H7 (cell line): ENCODE data around the gene TNFRSF8. TPM values are rescaled to one million over a fixed set of nuclear protein-coding genes. Genes with fewer than 3 reads are reported as not detected.

Experiments
- DNase-seq: peaks from one replicate; pipeline ENCODE4 v3.0.0; 2012
- H3K27me3 ChIP-seq: 2 replicates; pipeline ENCODE4 v1.6.0; 2011; ENCODE audit warnings: mild to moderate bottlenecking, low read length; ENCODE audit not compliant: control insufficient read depth, insufficient read depth
- H3K36me3 ChIP-seq: replicated peaks from 2 replicates; pipeline ENCODE4 v1.5.1; 2011; ENCODE audit warnings: low read length; ENCODE audit not compliant: control insufficient read depth, insufficient read depth
- H3K4me3 ChIP-seq: 2 replicates; pipeline ENCODE4 v1.5.1; 2011; ENCODE audit warnings: low read depth, mild to moderate bottlenecking, control low read depth, low read length, moderate library complexity; ENCODE audit not compliant: insufficient read depth
- total RNA-seq: library from RNA; depleted of rRNA; stranded (reverse); fragments of >200 nt; shearing (Covaris generic); gene quantifications from 2 replicates; pipeline ENCODE4 v1.2.3, GENCODE V29; 2014; rRNA removed

Gene TNFRSF8
- total RNA-seq, 1 experiment from 2014 or later: 16.0 TPM

DNA sequence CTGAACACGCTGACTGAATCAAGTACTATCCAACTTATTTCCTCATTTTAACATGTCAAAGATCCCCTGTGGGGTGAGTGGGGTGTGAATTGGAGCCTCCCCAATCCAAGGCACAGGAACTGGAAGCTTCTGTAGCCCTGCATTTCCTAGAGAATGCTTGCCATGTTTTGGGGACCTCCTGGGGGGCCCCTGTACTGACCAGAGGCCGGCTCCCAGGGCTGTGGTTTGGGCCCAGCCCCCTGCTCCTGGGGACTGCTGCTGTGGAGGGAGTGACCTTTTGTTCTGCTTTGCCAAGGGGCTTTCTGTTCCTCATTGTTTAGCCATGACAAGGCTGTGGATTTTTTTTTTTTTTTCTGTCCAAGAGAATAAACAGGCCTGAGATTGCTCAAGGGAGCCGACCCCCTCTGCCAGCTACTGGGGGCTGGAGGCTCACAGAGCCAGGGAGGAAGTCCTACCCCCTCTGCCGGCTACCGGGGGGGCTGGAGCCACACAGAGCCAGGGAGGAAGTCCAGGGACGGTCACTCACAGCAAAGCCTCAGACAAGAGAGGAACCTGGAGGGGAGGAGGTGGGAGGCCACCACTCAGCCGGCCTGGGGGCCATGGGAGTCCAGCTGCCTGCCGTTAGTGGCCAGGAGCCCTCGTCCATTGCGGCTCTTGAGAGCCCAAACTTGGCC is 121.0 kb downstream of the TNFRSF8 start:
- DNase-seq: no peak
- Histone ChIP-seq H3K27me3 (no peaks in the 10 kb centered on the region; the same call in 1 of the 2 replicates), H3K36me3 (no peaks in the 10 kb centered on the region), H3K4me3 (no peak overlapping the region)

DNA sequence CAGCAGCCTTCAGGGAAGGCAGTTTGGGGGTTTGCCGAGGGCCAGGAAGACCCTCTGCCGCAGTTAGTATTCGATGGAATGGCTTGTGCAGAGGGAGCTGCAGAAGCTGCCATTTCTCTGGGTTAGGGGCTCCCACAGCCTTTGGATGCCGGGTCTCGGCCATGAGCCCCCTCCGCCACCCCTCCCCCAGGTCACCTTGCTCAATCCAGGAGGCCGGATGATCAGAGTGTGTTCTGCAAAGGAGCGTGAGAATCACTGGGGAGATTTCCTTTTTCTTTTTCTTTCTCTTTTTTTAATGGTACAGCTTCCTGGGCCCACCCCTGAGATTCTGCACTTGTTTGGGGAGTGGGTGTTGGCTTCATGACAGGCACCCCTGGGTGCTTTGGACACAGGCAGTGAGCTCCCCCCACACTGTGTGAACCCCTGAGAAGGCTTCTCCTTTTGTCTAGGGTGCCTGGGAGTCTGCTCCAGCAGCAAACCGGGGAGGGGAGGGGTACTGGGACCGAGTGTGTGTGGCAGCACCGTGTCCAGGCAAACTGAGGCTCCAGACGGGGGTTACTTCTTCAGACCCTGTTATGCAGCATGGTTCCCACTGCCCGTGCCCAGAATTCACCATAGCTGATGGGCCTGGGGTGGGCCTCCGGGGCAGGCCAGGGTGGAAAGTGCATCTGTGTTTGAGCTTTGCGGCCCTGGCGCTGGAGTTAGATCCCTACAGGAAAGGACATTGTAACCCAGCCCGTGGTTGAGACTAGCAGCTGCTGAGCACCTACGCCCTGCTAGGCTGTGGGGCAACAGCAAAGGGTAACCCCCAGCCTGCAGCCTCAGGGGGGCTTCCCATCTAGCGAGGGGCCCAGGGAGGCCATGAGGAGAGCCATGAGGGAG is 122.2 kb downstream of the TNFRSF8 start:
- DNase-seq: no peak
- no peaks in the 10 kb centered on the region for H3K27me3 ChIP-seq
- H3K4me3 ChIP-seq: no peak overlapping the region
- no peaks in the 10 kb centered on the region for H3K36me3 ChIP-seq

- Histone ChIP-seq H3K27me3 (no peaks in the 10 kb centered on the region), H3K4me3 (no peak overlapping the region), H3K36me3 (no peaks in the 10 kb centered on the region)
- no peak for DNase-seq
Measured at GRCh38 chr1:12185918-12186678, 123.0 kb downstream of the TNFRSF8 start.

- no peak for DNase-seq
Measured at GRCh38 chr1:12186679-12186985, 123.5 kb downstream of the TNFRSF8 start.

GRCh38 chr1:12188115-12188514 is 125.0 kb downstream of the TNFRSF8 start:
- no peaks in the 10 kb centered on the region for H3K36me3 ChIP-seq
- no peaks in the 10 kb centered on the region for H3K27me3 ChIP-seq
- H3K4me3 ChIP-seq: no peak overlapping the region
- peak; percentile 83 for DNase-seq

More at GRCh38 chr1:12186679-12186985, 123.5 kb downstream of the TNFRSF8 start:
- Histone ChIP-seq H3K36me3 (no peaks in the 10 kb centered on the region), H3K4me3 (no peak overlapping the region), H3K27me3 (no peaks in the 10 kb centered on the region)

- H3K27me3 ChIP-seq: no peaks in the 10 kb centered on the region
- no peak overlapping the region for H3K4me3 ChIP-seq
- no peaks in the 10 kb centered on the region for H3K36me3 ChIP-seq
- DNase-seq: no peak
Measured at GRCh38 chr1:12188657-12189327, 125.7 kb downstream of the TNFRSF8 start.

DNA sequence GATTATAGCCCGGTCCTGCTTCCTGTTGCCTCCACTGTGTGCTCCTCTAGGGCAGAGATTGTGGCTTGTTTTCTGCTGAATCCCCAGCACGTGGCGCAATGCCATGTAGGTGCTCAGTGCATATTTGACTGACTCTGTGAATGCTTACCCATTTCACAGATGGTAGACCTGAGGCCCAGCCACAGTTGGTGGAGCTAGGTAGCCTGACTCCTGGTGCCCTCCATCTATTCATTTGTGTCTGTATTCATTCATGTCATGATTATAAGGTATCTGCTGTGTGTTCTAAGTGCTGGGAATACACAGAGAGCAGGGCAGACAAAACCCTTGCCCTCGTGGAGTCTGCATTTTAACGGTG is 126.2 kb downstream of the TNFRSF8 start:
- Histone ChIP-seq H3K36me3 (no peaks in the 10 kb centered on the region), H3K27me3 (no peaks in the 10 kb centered on the region), H3K4me3 (no peak overlapping the region)
- DNase-seq: no peak

DNA sequence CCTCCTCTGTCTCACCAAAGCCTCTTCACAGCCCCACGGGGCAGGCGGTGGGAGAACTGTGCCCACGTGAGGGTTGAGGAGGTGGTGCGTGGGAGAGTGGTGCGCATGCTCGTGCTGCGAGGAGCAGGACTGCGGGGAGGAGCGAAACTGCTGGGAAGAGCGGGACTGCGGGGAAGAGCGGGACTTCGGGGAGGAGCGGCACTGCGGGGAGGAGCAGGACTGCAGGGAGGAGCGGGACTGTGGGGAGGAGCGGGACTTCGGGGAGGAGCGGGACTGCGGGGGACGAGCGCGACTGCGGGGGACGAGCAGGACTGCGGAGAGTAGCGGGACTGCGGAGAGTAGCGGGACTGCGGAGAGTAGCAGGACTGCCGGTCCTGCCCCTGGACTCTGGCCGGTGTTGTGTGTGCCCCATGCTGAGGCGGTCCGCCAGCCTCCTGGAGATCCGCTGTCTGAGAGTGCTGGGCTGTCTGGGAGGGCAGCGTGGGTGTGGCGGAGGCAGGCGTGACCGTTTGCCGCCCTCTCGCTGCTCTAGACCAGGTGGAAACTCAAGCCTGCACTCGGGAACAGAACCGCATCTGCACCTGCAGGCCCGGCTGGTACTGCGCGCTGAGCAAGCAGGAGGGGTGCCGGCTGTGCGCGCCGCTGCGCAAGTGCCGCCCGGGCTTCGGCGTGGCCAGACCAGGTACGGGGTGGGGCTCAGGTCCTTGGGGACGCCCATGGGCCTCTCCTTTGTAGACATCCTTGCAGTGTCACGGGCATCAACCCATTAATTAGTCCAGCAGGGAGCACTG is 128.3 kb downstream of the TNFRSF8 start:
- no peaks in the 10 kb centered on the region for H3K27me3 ChIP-seq
- no peak for DNase-seq
- H3K36me3 ChIP-seq: no peaks in the 10 kb centered on the region
- H3K4me3 ChIP-seq: no peak overlapping the region

Other genes starting within 250 kb of the TNFRSF8 start
- 0.85 TPM in 1 of 2 replicates, not detected in the other for gene NPPA, start 215.5 kb upstream of the TNFRSF8 start, total RNA-seq
- 1.5 and 20.3 TPM in 2 replicates for gene NPPB, start 204.4 kb upstream of the TNFRSF8 start, total RNA-seq
- gene KIAA2013, start 136.9 kb upstream of the TNFRSF8 start, total RNA-seq: 105 and 113 TPM in 2 replicates
- 90.7 and 103 TPM in 2 replicates for gene PLOD1, start 128.6 kb upstream of the TNFRSF8 start, total RNA-seq
- 84.1 and 85.8 TPM in 2 replicates for gene MFN2, start 82.9 kb upstream of the TNFRSF8 start, total RNA-seq
- 165 and 172 TPM in 2 replicates for gene MIIP, start 43.8 kb upstream of the TNFRSF8 start, total RNA-seq
- gene TNFRSF1B, start 103.7 kb downstream of the TNFRSF8 start, total RNA-seq: 1.3 and 2.4 TPM in 2 replicates
- 13.1 and 23.7 TPM in 2 replicates for gene VPS13D, start 166.7 kb downstream of the TNFRSF8 start, total RNA-seq